RWPE2 (cell line): ENCODE results near the gene S1PR2.

ENCODE experiments used
- ATAC-seq: fragments of 200-7000 bp; cut with Tn5 transposase; 3 replicates; pipeline ENCODE4 v1.9.1; 2021; ENCODE audit warnings: low read depth
- DNase-seq: peaks from one replicate; pipeline ENCODE4 v3.0.0-alpha.2; 2020; ENCODE audit warnings: low spot score
- H3K27ac ChIP-seq: fragments of 450-650 bp; 2 replicates; pipeline ENCODE4 v1.5.1; 2017; ENCODE audit warnings: mild to moderate bottlenecking; ENCODE audit not compliant: poor library complexity, severe bottlenecking
- H3K27me3 ChIP-seq: fragments of 250-450 bp; sonication (Bioruptor Pico); 2 replicates; pipeline ENCODE4 v1.5.1; 2021; ENCODE audit warnings: mild to moderate bottlenecking, moderate library complexity; ENCODE audit not compliant: insufficient read depth, poor library complexity, severe bottlenecking
- H3K36me3 ChIP-seq: fragments of 250-450 bp; sonication (Bioruptor Pico); 2 replicates; pipeline ENCODE4 v1.5.1; 2020; ENCODE audit warnings: low read depth, mild to moderate bottlenecking, moderate library complexity
- H3K4me1 ChIP-seq: fragments of 250-450 bp; sonication (Bioruptor Pico); 2 replicates; pipeline ENCODE4 v1.5.1; 2021; ENCODE audit warnings: mild to moderate bottlenecking, moderate library complexity; ENCODE audit not compliant: insufficient read depth, poor library complexity, severe bottlenecking
- H3K4me3 ChIP-seq: fragments of 250-450 bp; sonication (Bioruptor Pico); 2 replicates; pipeline ENCODE4 v1.5.1; 2021; ENCODE audit warnings: mild to moderate bottlenecking, moderate library complexity; ENCODE audit not compliant: severe bottlenecking
- H3K9me3 ChIP-seq: fragments of 250-450 bp; sonication (Bioruptor Pico); 2 replicates; pipeline ENCODE4 v1.5.1; 2021; ENCODE audit warnings: mild to moderate bottlenecking, moderate library complexity; ENCODE audit not compliant: severe bottlenecking
- CTCF ChIP-seq: fragments of 450-650 bp; IDR thresholded peaks from one replicate; pipeline ENCODE4 v1.5.1; 2017; ENCODE audit warnings: mild to moderate bottlenecking, moderate library complexity; ENCODE audit not compliant: poor library complexity, severe bottlenecking

S1PR2 gene

GRCh38 chr19:10230861-10231611 lies at the start of gene S1PR2:
S1PR2 (minus strand) TSS chr19:10231331; CDS start chr19:10224905, 6,426 bp downstream.
- no peak for TF ChIP-seq CTCF
- ATAC-seq (peak; percentile 76), DNase-seq (no peak)
- H3K4me1 ChIP-seq: no peaks in the 10 kb centered on the region
- no peaks in the 10 kb centered on the region for H3K36me3 ChIP-seq
- no peaks in the 10 kb centered on the region for H3K9me3 ChIP-seq
- no peak within 1 kb of the TSS for H3K27ac ChIP-seq
- peak within 1 kb of the TSS; percentile 99 for H3K4me3 ChIP-seq
- no peaks in the 10 kb centered on the region for H3K27me3 ChIP-seq

GRCh38 chr19:10279737-10280442 lies 48.8 kb upstream of the S1PR2 start:
- DNase-seq: no peak
- no peak overlapping the region for H3K4me3 ChIP-seq
- H3K36me3 ChIP-seq: no peaks in the 10 kb centered on the region
- H3K4me1 ChIP-seq: peaks cover 9% of the 10 kb centered on the region
- no peak for TF ChIP-seq CTCF
- H3K27ac ChIP-seq: no peak overlapping the region
- no peak for ATAC-seq
- no peaks in the 10 kb centered on the region for H3K9me3 ChIP-seq
- H3K27me3 ChIP-seq: no peaks in the 10 kb centered on the region

GRCh38 chr19:10278935-10279334 lies 47.8 kb upstream of the S1PR2 start:
- DNase-seq (no peak), ATAC-seq (no peak)
- TF ChIP-seq CTCF: no peak
- H3K4me1 ChIP-seq: peaks cover 9% of the 10 kb centered on the region
- no peaks in the 10 kb centered on the region for H3K36me3 ChIP-seq
- no peaks in the 10 kb centered on the region for H3K27me3 ChIP-seq
- H3K27ac ChIP-seq: no peak overlapping the region
- no peak overlapping the region for H3K4me3 ChIP-seq
- no peaks in the 10 kb centered on the region for H3K9me3 ChIP-seq

GRCh38 chr19:10277795-10278589 lies 46.9 kb upstream of the S1PR2 start:
- ATAC-seq: no peak
- H3K27me3 ChIP-seq: no peaks in the 10 kb centered on the region

More at GRCh38 chr19:10277795-10278589, 46.9 kb upstream of the S1PR2 start:
- no peak for DNase-seq
- Histone ChIP-seq H3K4me3 (no peak overlapping the region), H3K36me3 (no peaks in the 10 kb centered on the region), H3K9me3 (no peaks in the 10 kb centered on the region), H3K4me1 (peaks cover 2% of the 10 kb centered on the region), H3K27ac (no peak overlapping the region)
- TF ChIP-seq CTCF: no peak
